Activated CD8-positive, alpha-beta memory T cell treated with anti-CD3 and anti-CD28 coated beads for 1 hour (primary cell): ENCODE results near the gene CHKB.
A peak's percentile ranks its signal among the peaks of the same experiment; 100 is the strongest.

Experiments used
- DNase-seq, 2 donors: peaks; one replicate each; pipeline ENCODE4 v3.0.0-alpha.2; 2020; ENCODE audit warnings: low read depth in 1 of 2; ENCODE audit errors: extremely low read depth in 1 of 2

The CHKB gene

DNA sequence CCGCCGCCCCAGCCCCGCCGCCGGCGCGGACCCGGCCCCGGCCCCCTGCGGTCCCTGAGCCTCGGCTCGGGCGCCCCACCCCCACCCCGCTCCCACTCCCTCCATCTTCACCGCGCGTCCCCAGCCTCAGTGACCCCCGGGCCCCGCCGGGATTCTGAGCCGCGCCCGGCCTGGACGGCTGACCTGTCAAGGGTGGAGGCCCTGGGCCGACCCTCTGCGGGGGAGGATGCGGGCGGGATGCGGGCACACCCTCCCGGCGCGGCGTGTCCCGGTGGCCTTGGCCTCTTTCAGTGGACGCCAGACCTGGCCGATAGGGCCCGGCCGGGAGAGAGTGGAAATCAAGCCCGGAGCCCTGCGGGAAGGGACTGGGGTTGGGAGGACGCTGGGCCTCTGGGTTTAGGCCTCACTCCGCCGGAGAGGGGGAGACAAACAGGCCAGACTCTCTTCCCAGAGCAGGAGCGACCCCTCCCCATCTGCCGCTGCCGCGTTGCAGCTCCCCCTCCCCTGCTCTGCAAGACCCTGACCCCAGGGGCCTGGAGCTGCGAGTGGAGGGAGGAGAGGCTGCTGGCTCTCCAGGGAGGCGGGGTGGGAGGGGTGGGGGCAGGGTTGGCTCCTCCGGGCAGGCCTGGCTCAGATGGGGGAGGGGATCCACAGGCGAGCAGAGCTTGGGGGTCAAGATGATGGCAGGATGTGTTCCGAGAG, 18.5 kb upstream of the CHKB start:
- DNase-seq, result no peak

DNA sequence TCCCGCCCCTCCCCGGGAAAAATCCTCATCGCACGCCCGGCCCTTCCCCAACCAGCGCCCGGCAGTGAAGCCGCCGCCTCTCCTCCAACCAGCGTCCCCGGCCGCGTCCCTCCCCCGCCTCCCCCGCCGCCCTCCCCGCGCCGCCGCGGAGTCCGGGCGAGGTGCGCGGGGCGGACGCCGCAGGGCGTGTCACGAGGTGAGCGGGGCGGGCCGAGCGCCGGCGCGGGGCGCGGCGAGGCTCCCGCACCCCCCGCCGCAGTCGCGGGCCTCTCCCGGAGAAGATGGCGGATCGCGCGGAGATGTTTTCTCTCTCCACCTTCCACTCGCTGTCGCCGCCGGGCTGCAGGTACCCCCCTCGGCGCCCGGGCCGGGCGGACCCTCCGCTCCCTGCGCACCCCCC, 17.9 kb upstream of the CHKB start, which contains the start of gene MAPK8IP2:
TSS of gene MAPK8IP2 (plus strand) at position 256 of the 400 bp plus-strand sequence. CDS start at position 282, 26 bp downstream.
- no peak for DNase-seq

DNA sequence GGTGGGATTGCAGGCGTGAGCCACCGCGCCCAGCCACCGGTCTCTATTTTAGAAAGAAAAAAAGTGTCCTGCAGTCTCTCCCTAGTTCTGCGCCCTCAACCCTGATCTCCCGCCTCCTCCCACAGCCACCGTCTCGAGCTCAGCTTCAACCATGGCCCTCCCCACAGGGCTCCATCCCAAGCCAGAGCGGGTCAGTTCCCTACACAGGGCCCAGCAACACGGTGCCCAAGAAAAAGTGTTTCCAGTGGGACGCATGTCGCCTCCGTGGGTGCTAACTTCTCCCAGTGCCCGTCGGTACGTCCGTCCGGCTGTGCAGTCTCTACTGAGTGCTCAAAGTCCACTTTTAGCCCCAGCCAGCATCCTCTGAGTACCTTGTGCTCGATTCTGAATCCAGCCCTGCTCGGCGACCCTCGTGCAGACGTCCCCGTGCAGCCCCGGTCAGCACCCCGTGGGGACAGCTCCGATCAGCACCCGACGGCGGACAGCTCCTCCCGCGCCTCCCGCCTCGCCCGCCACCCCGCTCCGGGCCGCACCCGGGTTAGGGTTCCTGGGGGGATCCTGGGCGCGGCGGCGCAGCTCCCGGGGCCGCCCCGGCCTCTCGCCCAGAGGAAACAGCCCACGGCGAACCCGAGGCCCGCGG, 17.3 kb upstream of the CHKB start:
- peak in 1 of 2 donors; percentile 49 for DNase-seq

DNA sequence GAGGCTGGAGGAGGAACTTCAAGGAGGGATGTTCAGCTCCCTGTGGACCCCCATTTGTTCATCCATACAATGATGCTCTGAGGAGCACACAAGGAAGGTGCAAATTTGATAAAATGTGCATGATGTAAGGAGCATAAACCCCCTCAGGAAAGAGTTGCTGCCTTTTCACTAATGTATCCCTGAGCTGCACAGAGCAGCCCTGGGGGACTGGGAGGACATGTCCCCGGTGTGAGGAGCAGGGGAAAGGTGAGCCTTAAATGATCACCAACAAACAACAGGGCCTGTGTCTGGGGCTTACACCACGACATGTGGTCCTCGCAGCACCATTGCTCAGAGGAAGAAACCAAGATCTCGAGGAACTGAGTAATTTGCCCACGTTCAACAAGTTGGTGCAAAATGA, 14.4 kb upstream of the CHKB start:
- DNase-seq, result no peak

DNA sequence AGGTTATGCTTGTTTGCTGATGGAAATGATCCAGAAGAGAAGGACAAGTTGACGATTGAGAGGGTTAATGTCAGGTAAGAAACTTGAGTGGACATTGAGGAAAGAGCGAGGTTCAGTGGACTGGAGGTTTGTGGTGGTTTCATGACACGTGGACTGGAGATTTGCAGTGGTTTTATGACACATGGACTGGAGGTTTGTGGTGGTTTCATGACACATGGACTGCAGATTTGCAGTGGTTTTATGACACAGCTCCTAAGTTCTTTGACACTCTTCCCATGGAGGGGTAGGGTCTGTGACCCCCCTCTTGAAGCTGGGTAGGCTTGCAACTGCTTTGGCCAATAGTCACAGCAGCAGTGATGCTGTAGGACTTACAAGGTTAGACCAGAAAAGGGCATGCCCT, 12.5 kb upstream of the CHKB start:
- no peak for DNase-seq

DNA sequence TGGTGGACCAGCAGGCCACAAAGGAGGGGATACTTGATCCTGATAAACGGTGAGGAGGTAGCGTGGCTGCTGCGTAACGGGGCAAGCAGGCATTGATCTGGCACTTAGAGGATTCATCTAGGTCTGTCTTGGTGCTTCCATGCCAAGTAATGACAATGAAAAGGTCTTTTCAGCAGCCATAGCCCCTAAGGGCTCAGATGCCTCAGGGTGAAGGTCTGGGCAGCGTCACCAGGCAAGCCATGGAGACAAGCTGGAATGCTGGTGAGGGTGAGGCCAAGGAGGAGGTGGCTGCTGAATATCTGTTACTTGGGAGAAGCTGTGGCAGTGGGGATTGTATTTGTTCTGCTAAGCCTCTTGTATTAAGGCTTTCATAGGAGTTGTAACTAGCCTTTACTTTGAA, 4.8 kb upstream of the CHKB start:
- DNase-seq, result no peak

DNA sequence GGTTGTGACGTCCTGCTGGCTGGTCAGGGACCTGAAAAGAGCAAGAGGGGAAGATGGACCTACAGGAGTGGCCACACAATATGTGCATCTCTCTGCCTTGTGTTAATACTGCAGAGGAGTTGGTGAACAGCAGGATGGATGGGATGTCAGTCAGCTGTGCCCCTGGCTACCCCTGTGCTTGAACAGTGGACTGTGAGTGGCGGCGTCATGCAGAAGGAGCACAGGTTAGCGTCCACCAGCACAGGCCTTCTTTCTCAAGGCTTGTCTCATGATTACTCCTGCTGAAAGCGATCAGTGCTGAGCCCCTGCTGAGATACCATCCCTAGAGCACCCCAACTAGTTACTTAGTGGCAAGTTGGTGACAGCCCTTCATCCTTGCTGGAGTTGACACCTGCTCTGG, 3.8 kb upstream of the CHKB start:
- no peak for DNase-seq

DNA sequence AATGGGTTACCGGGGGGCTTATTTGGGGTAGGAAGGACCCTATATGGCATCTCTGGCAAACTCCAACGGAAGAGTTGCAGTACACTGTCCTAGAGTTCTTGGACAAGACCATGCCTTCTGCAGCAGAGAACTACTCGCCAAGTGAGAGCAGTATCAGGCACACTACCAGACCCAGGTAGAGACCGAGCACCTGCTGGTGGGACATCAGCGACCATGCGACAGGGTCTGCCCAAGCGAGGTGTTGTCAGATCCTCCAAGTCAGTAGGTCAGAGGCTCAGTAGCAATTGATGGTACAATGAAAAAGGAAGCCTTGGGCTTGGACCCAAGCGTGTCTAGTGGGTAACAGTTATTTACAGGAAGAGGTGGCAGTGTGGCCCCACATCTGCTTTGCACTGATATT, 3.1 kb upstream of the CHKB start:
- DNase-seq, result no peak

DNA sequence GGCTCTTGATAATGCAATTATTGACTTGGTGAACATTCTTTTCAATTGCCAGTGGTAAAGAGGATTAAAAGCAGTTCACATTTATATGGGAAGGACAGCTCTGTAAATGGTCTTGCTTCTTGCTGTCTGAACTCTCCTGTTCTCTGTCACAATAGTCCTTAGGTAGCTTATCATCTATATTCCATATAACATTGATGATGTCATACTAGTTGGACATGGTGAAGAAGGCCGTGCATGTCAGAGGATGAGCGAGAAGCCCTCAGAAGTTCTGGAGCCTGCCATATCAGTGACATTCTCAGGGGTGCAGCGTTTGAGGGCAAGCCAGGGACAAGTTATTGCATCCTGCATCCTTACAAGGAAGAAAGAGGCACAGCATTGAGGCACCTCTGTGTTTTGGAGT, 2.6 kb upstream of the CHKB start:
- DNase-seq, result no peak

DNA sequence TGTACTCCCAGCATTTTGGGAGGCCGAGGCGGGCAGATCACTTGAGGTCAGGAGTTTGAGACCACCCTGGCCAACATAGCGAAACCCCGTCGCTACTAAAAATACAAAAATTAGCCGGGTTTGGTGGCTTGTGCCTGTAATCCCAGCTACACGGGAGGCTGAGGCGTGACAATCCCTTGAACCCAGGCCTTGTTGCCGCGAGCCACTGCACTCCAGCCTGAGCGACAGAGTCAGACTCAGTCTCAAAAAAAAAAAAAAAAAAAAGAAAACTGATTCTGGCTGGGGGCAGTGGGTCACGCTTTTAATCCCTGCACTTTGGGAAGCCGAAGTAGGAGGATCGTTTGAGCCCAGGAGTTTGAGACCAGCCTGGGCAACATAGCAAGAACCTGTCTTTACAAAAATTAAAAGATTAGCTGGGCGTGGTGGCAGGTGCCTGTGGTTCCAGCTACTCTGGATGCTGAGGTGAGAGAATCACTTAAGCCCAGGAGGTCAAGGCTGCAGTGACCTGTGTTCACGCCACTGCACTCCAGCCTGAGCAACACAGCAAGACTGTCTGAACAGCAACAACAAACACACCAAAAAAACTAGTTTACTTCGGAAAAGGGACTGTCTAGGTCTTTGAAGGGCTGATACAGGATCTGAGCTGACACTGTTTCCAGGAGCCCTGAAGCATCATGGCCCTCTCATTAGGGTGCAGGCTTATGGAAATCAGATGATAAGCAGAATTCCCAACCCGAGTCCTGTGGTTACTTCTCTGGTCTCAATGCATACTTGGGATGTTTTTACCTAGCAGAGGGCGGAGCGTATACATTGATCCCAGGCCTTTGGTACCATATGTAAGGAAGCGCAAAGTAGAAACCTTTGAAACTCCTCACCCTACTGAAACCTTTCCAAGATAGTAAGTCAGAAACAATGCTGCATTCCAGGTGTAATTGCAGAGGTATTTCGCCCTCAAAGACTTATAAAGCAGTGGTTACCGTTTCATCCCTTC, 1.8 kb upstream of the CHKB start:
- no peak for DNase-seq

DNA sequence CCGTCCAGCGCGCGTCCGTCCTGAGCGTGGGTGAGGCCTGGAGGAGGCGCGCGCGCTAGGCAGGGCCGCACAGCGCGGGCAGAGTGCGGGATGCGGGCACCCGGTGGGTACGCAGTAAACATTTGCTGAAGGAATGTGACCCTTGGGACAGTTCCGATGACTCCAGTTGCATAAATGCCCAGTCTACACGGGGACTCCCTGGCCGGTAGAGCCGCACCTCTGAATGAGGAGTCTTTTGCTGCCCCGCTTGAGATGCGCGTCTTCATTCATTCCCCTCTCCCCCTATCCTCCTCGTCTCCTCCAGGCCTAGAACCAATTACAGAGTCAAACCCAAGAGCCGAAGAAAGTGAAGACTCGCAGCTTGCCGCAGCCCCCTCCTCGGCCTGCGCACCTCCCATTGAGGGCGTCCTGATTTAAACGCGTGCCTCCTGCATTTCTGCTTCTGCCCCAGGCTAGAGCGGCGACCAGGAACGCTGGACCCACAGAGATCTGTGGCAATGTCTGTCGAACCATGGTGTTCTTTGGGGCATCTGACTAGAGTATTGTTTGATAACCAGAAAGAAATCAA, 729 bp upstream of the CHKB start:
- DNase-seq, result no peak

DNA sequence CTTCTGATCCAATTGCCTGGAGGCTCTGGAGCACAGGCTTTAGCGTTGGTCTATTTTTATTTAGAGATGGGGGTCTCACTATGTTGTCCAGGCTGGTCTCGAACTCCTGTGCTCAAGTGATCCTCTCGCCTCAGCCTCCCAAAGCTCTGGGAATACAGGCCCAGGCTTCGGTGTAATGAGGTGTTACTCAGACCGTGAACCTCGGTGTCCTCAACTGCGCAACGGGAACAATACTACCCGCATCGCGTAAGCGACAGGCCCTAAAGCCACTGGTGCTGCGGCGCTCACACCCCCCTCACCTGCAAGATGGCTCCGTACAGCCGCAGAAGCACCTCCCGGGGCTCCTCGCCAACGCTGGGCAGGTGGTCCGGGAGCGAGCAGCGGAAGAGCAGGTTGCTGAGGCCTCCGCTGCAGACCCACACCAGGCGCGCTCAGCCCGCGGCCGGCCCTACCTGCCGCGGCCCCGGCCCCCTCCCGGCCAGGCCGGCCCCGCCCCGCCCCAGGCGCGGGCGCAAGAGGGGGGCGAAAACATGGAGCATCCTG, 628 bp downstream of the CHKB start:
- peak in 1 of 2 donors; percentile 22 for DNase-seq

DNA sequence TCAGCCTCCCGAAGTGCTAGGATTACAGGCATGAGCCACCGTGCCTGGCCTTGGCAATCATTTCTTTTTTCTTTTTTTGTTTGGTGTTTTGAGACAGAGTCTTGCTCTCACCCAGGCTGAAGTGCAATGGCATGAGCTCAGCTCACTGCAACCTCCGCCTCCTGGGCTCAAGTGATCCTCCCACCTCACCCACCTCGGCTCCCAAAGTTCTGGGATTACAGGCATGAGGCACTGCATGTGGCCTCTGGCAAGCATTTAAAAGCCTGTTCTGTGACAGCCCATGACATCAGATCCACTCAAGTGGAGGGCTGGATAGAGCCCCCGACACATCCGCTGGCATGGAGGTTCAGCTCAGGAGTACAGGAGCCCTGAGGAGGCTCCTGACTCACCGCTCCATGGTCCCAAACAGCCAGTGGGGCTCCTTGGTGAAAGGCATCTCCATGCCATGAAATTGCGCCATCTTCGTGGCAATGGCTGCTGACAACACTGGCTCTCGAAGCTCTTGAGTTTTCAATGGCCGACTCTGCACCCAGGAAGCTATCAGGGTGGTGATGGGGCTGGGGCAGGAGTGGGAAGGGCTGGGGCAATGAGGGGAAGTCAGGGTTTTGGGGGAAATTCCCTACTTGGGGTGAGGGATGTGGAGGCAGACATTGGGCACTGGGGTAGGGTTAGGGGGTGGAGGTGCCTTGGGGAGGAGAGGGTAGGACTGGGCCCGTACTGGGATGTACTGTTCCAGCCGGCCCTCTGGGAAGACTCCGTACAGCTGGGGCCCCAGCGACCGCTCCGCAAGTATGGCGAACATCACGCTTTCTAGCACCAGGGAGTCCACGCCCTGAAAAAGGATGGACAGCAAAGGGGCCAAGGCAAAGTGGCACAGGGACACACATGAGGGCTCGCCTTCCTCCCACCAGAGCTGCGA, 1.4 kb downstream of the CHKB start:
- no peak for DNase-seq

DNA sequence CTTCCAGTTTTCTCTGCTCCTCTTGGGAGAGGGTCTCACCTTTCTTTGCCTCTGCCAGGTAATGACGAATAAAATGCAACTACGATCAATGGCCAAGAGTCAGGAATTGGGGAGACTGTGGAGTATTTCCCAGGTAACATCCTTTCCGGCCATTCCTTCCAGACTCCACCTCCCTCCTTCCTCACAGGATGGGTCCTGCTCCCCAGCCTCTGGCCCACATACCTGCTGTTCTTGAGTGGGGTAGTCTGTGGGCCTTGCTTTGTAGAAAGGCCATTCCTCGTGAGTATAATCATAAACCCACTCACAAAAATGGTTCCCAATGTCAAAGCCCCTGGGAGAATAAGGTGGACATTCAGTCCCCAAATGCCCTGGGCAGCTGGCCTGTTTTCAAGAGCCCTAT, 2.9 kb downstream of the CHKB start:
- no peak for DNase-seq

DNA sequence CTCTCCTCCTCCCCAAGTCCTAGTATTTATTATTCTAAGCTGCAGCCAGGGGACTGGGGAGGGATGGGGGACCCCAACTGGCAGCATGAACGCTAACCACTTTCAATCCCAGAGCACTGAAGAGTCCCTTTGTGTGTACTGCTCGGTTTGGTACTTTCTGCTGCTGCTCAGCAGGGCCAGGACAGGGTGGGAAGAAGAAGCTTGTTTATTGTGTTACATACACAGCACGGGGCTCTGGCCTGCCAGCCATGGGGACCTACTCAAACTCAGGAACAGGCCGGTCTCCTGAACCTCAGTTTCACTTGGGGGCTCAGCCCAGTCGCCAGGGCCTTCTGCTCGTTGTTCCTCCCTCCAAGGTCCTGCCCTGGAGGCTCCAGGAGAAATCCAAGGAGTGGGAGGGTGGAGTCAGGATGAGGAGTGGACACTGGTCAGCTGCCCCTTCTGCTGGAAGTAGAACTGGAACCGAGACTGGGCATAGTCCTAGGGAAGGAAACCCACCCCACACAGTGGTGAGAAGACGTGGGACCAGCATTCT, 3.8 kb downstream of the CHKB start:
- DNase-seq, result no peak

DNA sequence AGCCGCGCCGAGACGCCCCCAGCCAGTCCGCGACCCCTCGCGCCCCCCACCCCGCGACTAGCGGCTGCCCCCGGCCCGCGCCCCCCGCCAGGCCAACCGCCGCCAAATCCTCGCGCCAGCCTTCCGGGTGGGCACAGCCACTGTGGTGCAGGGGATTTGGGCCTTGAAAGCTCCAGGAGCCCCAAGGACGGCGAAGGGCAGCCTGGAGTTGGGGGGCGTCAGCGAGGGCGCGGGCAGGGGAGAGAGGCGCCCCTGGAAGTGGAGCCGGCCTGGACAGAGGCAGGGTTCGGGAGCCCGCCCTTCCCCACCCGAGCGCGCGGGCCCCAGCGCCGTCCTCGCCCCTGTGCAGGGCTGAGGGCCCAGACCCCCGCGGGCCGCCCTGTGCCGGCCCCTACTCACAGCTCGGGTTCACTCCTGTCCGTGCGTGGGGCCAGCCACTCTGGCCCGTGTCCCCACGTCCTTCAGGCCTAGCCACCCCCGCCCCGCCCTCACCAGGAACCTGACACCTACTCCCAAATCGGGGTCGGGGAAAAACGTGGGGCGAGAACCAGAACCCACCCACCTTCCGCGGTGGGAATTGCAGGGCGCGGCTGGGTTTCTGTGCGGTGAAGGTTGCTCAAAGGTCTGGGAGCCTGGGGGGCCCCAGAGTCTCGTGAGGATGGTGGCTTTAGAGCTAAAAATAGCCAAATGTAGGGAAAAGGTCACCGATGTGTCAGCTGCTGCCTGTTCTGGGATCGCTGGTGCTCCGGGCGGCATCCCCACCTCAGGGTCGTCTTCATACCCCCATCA, 4.5 kb downstream of the CHKB start, which contains the start of gene CPT1B:
TSS of gene CPT1B (minus strand) at position 441 of the 789 bp plus-strand sequence. CDS start 512 bp downstream, outside the sequence.
- no peak for DNase-seq

DNA sequence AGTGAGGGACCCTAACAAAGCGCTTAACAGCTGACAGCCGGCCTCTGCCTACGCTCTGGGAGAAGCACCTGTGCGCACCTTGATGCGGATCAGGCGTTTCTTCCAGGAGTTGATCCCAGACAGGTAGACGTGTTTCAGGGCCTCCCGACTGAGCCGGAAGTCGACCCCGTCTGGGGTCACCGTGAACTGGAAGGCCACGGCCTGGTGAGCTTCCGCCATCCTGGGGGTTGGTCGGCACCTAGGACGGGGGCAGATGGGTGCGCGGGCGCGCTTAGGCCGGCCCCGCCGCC, 5.0 kb downstream of the CHKB start:
- DNase-seq, result no peak

DNA sequence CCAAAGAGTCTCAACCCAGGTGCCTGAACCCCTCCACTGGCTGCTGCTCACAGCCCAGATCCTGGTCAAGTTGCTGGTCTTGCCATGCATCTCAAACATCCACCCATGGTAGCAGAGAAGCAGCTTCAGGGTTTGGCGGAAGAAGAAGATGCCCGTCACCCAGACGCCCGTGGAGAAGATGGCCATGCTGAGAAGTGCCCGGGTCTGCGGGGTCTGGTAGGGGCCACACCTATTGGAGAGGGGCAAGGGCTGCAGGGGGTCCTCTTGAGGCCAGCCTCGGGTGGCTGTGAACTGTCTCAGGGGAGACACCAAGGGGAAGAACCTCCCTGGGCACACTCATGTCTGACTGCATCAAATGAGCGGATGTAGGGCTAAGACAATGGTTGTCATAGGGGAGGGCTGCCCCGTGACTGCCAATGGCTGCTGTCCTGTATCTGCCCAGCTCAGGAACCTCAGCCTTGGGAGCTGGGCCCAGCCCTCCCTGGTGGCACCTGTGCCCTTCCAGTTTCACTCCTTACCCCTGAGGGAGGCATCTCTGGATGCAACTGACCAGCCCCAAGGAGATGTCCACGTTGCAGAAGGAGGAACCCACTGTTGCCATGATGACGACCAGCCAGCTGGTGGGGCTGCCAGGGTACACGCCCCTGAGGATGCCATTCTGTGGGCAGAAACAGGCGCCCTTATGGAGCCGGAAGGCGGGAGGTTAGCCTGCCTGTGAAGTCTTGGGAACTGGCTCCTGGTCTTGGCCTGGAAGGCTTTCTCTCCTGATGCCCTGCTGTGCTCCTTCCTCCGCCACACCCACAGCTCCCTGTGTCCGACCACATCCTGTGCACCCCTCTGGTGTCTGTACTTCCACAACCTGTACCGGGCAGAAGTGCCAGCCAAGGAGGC, 5.6 kb downstream of the CHKB start:
- DNase-seq, result no peak
